H9 (cell line): Measurements from ENCODE around the gene ATRN. TPM values are rescaled to one million over a fixed set of nuclear protein-coding genes. Genes with fewer than 3 reads are reported as not detected.

Experiments used
- DNase-seq: peaks from one replicate; pipeline ENCODE4 v3.0.0-alpha.2; 2017
- H2AFZ ChIP-seq: one replicate; pipeline ENCODE4 v1.6.1; 2013; ENCODE audit warnings: mild to moderate bottlenecking, low read length, control low read depth, moderate library complexity
- H2AK5ac ChIP-seq: 2 replicates; pipeline ENCODE4 v1.6.1; 2013; ENCODE audit warnings: low read length, control low read depth, mixed read lengths; ENCODE audit not compliant: insufficient read length
- H2BK120ac ChIP-seq: one replicate; pipeline ENCODE4 v1.6.1; 2013; ENCODE audit warnings: low read depth, mild to moderate bottlenecking, low read length, control low read depth, inconsistent platforms; ENCODE audit not compliant: poor library complexity, severe bottlenecking
- H2BK12ac ChIP-seq: 2 replicates; pipeline ENCODE4 v1.6.1; 2013; ENCODE audit warnings: low read length, control low read depth, mixed read lengths, low read depth; ENCODE audit not compliant: insufficient read length
- H2BK15ac ChIP-seq: 2 replicates; pipeline ENCODE4 v1.6.1; 2013; ENCODE audit warnings: low read depth, low read length, control low read depth
- H2BK20ac ChIP-seq: one replicate; pipeline ENCODE4 v1.6.1; 2013; ENCODE audit warnings: low read depth, mild to moderate bottlenecking, low read length, control low read depth, inconsistent platforms; ENCODE audit not compliant: poor library complexity, severe bottlenecking
- H2BK5ac ChIP-seq: 2 replicates; pipeline ENCODE4 v1.6.1; 2013; ENCODE audit warnings: low read length, control low read depth, mixed read lengths; ENCODE audit not compliant: insufficient read length
- H3K14ac ChIP-seq: 2 replicates; pipeline ENCODE4 v1.6.1; 2013; ENCODE audit warnings: low read length, control low read depth; ENCODE audit not compliant: insufficient read depth
- H3K18ac ChIP-seq: 2 replicates; pipeline ENCODE4 v1.6.1; 2013; ENCODE audit warnings: low read depth, mild to moderate bottlenecking, mixed read lengths, low read length, control low read depth; ENCODE audit not compliant: insufficient read length
- H3K23ac ChIP-seq: 2 replicates; pipeline ENCODE4 v1.6.1; 2013; ENCODE audit warnings: low read length, control low read depth, mixed read lengths, low read depth; ENCODE audit not compliant: insufficient read length
- H3K23me2 ChIP-seq: 2 replicates; pipeline ENCODE4 v1.6.1; 2013; ENCODE audit warnings: low read depth, mild to moderate bottlenecking, mixed read lengths, low read length, control low read depth; ENCODE audit not compliant: insufficient read length, poor library complexity, severe bottlenecking
- H3K27ac ChIP-seq: 2 replicates; pipeline ENCODE4 v1.5.1; 2013; ENCODE audit warnings: low read length, control low read depth, mixed read lengths, low read depth; ENCODE audit not compliant: insufficient read length
- H3K27me3 ChIP-seq: 2 replicates; pipeline ENCODE4 v1.6.1; 2013; ENCODE audit warnings: low read length, control low read depth, inconsistent platforms; ENCODE audit not compliant: insufficient read depth
- H3K4ac ChIP-seq: 2 replicates; pipeline ENCODE4 v1.6.1; 2013; ENCODE audit warnings: low read depth, mild to moderate bottlenecking, control low read depth, inconsistent platforms, low read length, moderate library complexity
- H3K4me1 ChIP-seq: 2 replicates; pipeline ENCODE4 v1.6.1; 2013; ENCODE audit warnings: low read length, control low read depth, inconsistent platforms; ENCODE audit not compliant: insufficient read depth
- H3K4me2 ChIP-seq: 2 replicates; pipeline ENCODE4 v1.6.1; 2013; ENCODE audit warnings: low read length, control low read depth, mixed read lengths; ENCODE audit not compliant: insufficient read length, insufficient read depth
- H3K56ac ChIP-seq: 2 replicates; pipeline ENCODE4 v1.6.1; 2013; ENCODE audit warnings: low read depth, mild to moderate bottlenecking, mixed read lengths, low read length, control low read depth; ENCODE audit not compliant: insufficient read length
- H3K79me1 ChIP-seq: 2 replicates; pipeline ENCODE4 v1.6.1; 2013; ENCODE audit warnings: low read depth, mild to moderate bottlenecking, moderate library complexity, low read length, control low read depth, inconsistent platforms; ENCODE audit not compliant: insufficient read depth, poor library complexity, severe bottlenecking
- H3K79me2 ChIP-seq: 2 replicates; pipeline ENCODE4 v1.6.1; 2013; ENCODE audit warnings: low read length, control low read depth, inconsistent platforms; ENCODE audit not compliant: insufficient read depth
- H3K9ac ChIP-seq: 2 replicates; pipeline ENCODE4 v1.6.1; 2013; ENCODE audit warnings: low read length, control low read depth, mixed read lengths; ENCODE audit not compliant: insufficient read length; ENCODE audit errors: extremely low read depth
- H3K9me3 ChIP-seq: one replicate; pipeline ENCODE4 v1.6.1; 2013; ENCODE audit warnings: low read depth, low read length, inconsistent platforms; ENCODE audit not compliant: control insufficient read depth
- H3T11ph ChIP-seq: one replicate; pipeline ENCODE4 v1.6.1; 2013; ENCODE audit warnings: mild to moderate bottlenecking, low read length, control low read depth, inconsistent platforms
- H4K20me1 ChIP-seq: one replicate; pipeline ENCODE4 v1.6.1; 2013; ENCODE audit not compliant: control insufficient read depth, insufficient read length, insufficient read depth
- H4K5ac ChIP-seq: 2 replicates; pipeline ENCODE4 v1.6.1; 2013; ENCODE audit warnings: low read depth, mild to moderate bottlenecking, mixed read lengths, low read length, control low read depth; ENCODE audit not compliant: insufficient read length
- H4K8ac ChIP-seq: replicated peaks from 2 replicates; pipeline ENCODE4 v1.6.1; 2013; ENCODE audit warnings: low read length, control low read depth, mixed read lengths, low read depth; ENCODE audit not compliant: insufficient read length
- H4K91ac ChIP-seq: 2 replicates; pipeline ENCODE4 v1.6.1; 2013; ENCODE audit warnings: low read depth, mild to moderate bottlenecking, moderate library complexity, mixed read lengths, low read length, control low read depth; ENCODE audit not compliant: insufficient read length
- H3K27ac Mint-ChIP-seq, 3 experiments: 2 replicates in 2 of 3; 3 replicates in 1 of 3; pipeline ENCODE4 v1.8.0; 2020 to 2021; ENCODE audit warnings: mixed read lengths in 3 of 3, mild to moderate bottlenecking in 1 of 3, moderate library complexity in 1 of 3
- H3K27me3 Mint-ChIP-seq: 2 replicates; pipeline ENCODE4 v1.8.0; 2021; ENCODE audit warnings: low read depth, mild to moderate bottlenecking, moderate library complexity, mixed read lengths
- H3K36me3 Mint-ChIP-seq, 3 experiments: 2 replicates in 2 of 3; 3 replicates in 1 of 3; pipeline ENCODE4 v1.8.0; 2020 to 2021; ENCODE audit warnings: low read depth in 3 of 3, mixed read lengths in 3 of 3; ENCODE audit not compliant: insufficient read depth in 1 of 3
- H3K4me1 Mint-ChIP-seq, 2 experiments: 2 replicates each; pipeline ENCODE4 v1.8.0; 2020; ENCODE audit warnings: mixed read lengths in 2 of 2
- H3K4me3 Mint-ChIP-seq, 2 experiments: 2 replicates in 1 of 2; 3 replicates in 1 of 2; pipeline ENCODE4 v1.8.0; 2020 to 2021; ENCODE audit warnings: mild to moderate bottlenecking in 2 of 2, mixed read lengths in 2 of 2, moderate library complexity in 1 of 2
- H3K9me3 Mint-ChIP-seq, 2 experiments: 2 replicates in 1 of 2; 3 replicates in 1 of 2; pipeline ENCODE4 v1.8.0; 2020; ENCODE audit warnings: mild to moderate bottlenecking in 2 of 2, mixed read lengths in 2 of 2, moderate library complexity in 1 of 2
- CTCF ChIP-seq: fragments of 200-600 bp; sonication (generic); conservative IDR thresholded peaks from 3 replicates; pipeline ENCODE4 v1.8.0; 2021; ENCODE audit warnings: antibody characterized with exemption, mild to moderate bottlenecking
- WGBS: extraction: QIAGEN DNeasy Blood & Tissue Kit; methylation state at CpG from one replicate; pipeline ENCODE4 v1.1.7; 2013; ENCODE audit warnings: missing lambda C conversion rate, low lambda C conversion rate, mixed read lengths; ENCODE audit not compliant: insufficient read length; ENCODE audit errors: extremely low coverage; 5-methylcytosine and 5-hydroxymethylcytosine counted together
- total RNA-seq: library from RNA; stranded (reverse); gene quantifications from 2 replicates; pipeline ENCODE4 v1.2.1, GENCODE V29; 2021

Gene ATRN
- total RNA-seq, 1 experiment from 2014 or later, result 23.1 TPM

GRCh38 chr20:3446779-3447178, 24.0 kb upstream of the ATRN start:
- Histone ChIP-seq H3K4ac (no peak overlapping the region), H2BK120ac (no peak overlapping the region), H2BK5ac (no peak overlapping the region), H3K56ac (no peak overlapping the region), H3K9ac (no peak overlapping the region), H2AFZ (no peak overlapping the region), H3K27ac (no peak overlapping the region), H4K20me1 (no peaks in the 10 kb centered on the region), H3K27me3 (no peaks in the 10 kb centered on the region), H2AK5ac (no peak overlapping the region), H2BK12ac (no peak overlapping the region), H3K23me2 (no peaks in the 10 kb centered on the region), H3K79me2 (no peaks in the 10 kb centered on the region), H3K18ac (no peak overlapping the region), H2BK20ac (no peak overlapping the region), H4K5ac (no peak overlapping the region), H3K14ac (no peak overlapping the region), H2BK15ac (no peak overlapping the region), H3K4me1 (no peaks in the 10 kb centered on the region), H4K91ac (no peak overlapping the region), H3K4me2 (no peak overlapping the region), H4K8ac (no peak overlapping the region), H3K23ac (no peak overlapping the region), H3K9me3 (no peaks in the 10 kb centered on the region), H3K79me1 (no peaks in the 10 kb centered on the region), H3T11ph (no peak overlapping the region)
- no peak overlapping the region for H3K4me3 Mint-ChIP-seq
- no peak overlapping the region for H3K27ac Mint-ChIP-seq
- peaks cover 4% of the 10 kb centered on the region in 2 experiments; a peak in 4 of 5 replicates for H3K9me3 Mint-ChIP-seq
- peaks cover under 1 to 8% of the 10 kb centered on the region in 2 experiments for H3K4me1 Mint-ChIP-seq
- H3K27me3 Mint-ChIP-seq, result no peaks in the 10 kb centered on the region; the same call in 1 of the 2 replicates
- no peak for DNase-seq
- WGBS, result no CpG with 5 or more reads among the region's 8 CpGs
- H3K36me3 Mint-ChIP-seq, result peaks cover 0 to 4% (median 0%) of the 10 kb centered on the region in 3 experiments; a peak in 1 of 7 replicates
- TF ChIP-seq CTCF, result no peak
